H54 (cell line): ENCODE data around the gene SLC2A13.
"Not testable (repeated sequence)": the region's sequence is repeated elsewhere in the genome, so short reads cannot be mapped to it uniquely, and the experiment has no call there.

ENCODE experiments used
- DNase-seq: peaks from one replicate; pipeline ENCODE4 v3.0.0; 2011; ENCODE audit warnings: low spot score, mixed read lengths; ENCODE audit not compliant: insufficient read length
- FAIRE-seq: peaks from 3 replicates; lab custom pipeline; 2011; peaks lifted over from hg19 to GRCh38; lab: Jason Lieb, UNC
- POLR2A ChIP-seq: IDR thresholded peaks from 2 replicates; pipeline ENCODE4 v1.6.1; 2011; ENCODE audit warnings: low read depth, mild to moderate bottlenecking, low read length

The SLC2A13 gene

GRCh38 chr12:39814626-39815025, 291.3 kb downstream of the SLC2A13 start:
- DNase-seq (no peak), FAIRE-seq (no peak)
- no peak for TF ChIP-seq POLR2A

DNA sequence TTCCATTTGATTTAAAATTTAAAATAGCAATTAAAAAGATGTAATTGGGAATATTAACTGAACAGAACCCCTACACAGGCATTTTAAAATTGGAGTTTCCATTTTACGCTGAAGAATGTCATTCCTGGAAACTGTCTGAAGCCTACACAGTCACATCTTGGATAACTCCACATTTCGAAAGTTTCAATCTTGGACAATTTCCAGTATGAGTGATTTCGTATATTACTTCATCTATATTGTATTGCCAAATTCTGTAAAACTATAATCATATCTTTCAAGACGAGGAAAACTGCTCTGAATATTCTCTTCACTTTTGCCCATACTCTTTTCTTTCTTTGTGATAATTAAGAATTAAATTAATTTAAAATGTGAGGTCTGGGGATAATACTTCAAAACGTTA, 292.1 kb downstream of the SLC2A13 start:
- no peak for DNase-seq
- no peak for FAIRE-seq
- no peak for TF ChIP-seq POLR2A

DNA sequence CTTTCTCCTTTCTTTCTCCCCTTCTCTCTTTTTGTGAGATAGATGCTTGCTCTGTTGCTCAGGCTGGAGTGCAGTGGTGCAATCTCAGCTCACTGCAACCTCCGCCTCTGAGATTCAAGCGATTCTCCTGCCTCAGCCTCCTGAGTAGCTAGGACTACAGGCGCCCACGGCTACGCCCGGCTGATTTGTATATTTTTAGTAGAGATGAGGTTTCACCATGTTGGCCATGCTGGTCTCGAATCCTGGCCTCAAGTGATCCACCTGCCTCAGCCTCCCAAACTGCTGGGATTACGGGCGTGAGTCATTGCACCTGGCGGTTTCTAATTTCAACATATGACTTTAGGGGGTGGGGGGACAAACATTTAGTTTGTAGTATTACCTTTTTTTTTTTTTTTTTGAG, 293.4 kb downstream of the SLC2A13 start:
- DNase-seq, FAIRE-seq: not testable (repeated sequence)

GRCh38 chr12:39807043-39807442, 298.8 kb downstream of the SLC2A13 start:
- no peak for TF ChIP-seq POLR2A
- FAIRE-seq (no peak), DNase-seq (no peak)

DNA sequence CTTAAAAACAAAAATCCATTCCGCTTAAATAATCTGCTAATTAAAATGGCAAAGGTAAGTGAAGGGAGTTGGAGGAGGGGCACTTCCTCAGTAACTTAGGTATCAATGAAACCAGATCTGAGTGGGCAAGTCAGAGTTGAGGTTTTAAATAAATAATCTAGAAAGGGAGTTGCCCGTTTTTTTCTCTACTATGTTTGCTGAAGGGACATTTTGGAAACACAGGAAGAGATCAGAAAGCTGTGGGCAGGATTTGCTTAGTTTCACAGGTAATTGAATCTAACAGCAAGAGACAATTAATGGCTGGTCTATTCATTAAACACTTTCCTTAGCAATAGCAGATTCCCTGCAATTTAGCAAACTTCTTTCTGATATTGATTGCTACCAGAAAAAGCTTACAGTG, 300.2 kb downstream of the SLC2A13 start:
- DNase-seq: no peak
- FAIRE-seq: no peak
- TF ChIP-seq POLR2A: no peak

GRCh38 chr12:39804898-39805297, 301.0 kb downstream of the SLC2A13 start:
- FAIRE-seq (no peak), DNase-seq (no peak)
- TF ChIP-seq POLR2A: no peak

DNA sequence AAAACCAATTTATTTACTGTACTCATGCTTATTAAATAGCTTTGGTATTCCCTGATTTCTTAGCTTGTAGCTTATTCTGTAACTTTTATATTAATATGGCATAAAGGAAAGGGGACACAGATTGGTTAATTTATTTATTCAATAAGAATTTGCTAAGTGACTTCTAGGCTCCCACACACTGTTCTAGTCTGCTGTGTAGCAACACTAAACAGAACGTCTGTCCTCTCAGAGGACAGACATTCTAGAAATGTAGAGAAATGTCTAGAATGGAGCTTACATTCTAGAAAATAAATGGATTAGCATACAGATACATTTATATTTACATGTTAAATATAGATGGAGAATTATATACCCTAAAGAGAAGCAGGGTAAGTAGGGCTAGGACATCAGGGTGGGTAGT, 301.4 kb downstream of the SLC2A13 start:
- DNase-seq: no peak
- no peak for TF ChIP-seq POLR2A
- no peak for FAIRE-seq

DNA sequence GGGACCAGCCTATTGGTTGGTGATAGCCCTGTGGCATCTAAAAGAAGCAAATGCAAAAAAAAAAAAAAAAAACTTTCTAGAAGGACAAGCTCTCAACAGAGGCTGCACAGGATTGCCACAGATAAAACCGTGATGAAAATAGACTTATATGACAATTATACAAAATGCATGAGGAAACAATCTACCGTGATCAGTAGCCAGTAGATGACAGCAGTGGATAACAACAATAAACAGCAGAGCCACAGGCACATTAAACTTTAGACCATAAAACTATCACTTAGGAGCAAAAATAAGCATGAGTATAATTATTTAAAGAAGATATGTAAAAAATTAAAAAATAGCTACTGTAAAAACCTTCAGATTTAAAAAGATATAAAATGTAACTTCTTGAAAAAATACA, 302.7 kb downstream of the SLC2A13 start:
- no peak for FAIRE-seq
- DNase-seq: no peak
- TF ChIP-seq POLR2A: no peak

GRCh38 chr12:39798977-39799376, 306.9 kb downstream of the SLC2A13 start:
- DNase-seq (no peak), FAIRE-seq (no peak)
- no peak for TF ChIP-seq POLR2A

DNA sequence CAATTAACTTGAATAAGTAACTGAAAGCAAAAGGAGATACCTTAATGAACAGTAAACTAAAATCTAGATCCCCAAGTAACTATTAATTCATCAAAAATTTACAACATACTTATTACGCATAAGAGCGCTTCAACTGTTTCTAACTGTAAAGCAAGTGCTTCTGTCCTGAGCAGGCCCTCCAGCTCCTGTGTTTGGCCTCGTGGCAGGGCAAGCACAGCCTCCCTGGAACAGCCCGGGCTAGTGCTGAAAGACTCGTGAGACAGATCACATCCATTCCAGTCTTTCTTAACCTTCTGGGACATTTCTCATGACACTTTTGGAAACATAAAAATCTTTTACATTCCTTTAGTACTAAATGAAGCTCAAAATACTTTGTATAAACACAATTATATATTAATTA, 307.5 kb downstream of the SLC2A13 start:
- no peak for DNase-seq
- FAIRE-seq: no peak
- TF ChIP-seq POLR2A: no peak

- DNase-seq (no peak), FAIRE-seq (no peak)
- TF ChIP-seq POLR2A: no peak
Observed at GRCh38 chr12:39795481-39795880, 310.4 kb downstream of the SLC2A13 start.

- FAIRE-seq (no peak), DNase-seq (no peak)
- no peak for TF ChIP-seq POLR2A
Observed at GRCh38 chr12:39792938-39793337, 312.9 kb downstream of the SLC2A13 start.

DNA sequence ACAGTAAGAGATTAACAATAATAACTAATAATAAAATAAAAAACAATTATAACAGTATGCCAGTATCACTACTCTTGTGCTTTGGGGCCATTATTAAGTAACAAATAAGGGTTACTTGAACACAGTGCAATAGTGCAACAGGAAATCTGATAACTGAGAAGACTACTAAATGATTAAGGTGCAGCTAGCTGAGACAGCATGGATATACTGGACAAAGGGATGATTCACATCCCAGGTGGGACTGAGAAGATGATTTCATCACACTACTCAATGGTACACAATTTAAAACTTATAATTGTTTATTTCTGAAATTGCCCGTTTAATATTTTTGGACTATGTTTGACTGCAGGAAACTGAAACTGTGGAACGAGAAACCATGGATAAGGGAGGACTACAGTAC, 317.6 kb downstream of the SLC2A13 start:
- DNase-seq: no peak
- TF ChIP-seq POLR2A: no peak
- FAIRE-seq: no peak

- not testable (repeated sequence) for DNase-seq, FAIRE-seq
Observed at GRCh38 chr12:39785814-39786213, 320.1 kb downstream of the SLC2A13 start.

- FAIRE-seq: no peak
- DNase-seq: no peak
- TF ChIP-seq POLR2A: no peak
Observed at GRCh38 chr12:39782026-39782545, 323.8 kb downstream of the SLC2A13 start.
